ENCODE results near the gene ZNF207.
A peak's percentile ranks its signal among the peaks of the same experiment; 100 is the strongest.
"Not testable (repeated sequence)": the region's sequence is repeated elsewhere in the genome, so short reads cannot be mapped to it uniquely, and the experiment has no call there.

The ZNF207 gene

GRCh38 chr17:32349503-32349853, 479 bp upstream of the ZNF207 start:
- H3K4me1 ChIP-seq (ENCODE audit: insufficient read depth, insufficient read length): peaks cover 3% of the 10 kb centered on the region
- H3K36me3 ChIP-seq (ENCODE audit: insufficient read depth, insufficient read length, low read length): peaks cover 27% of the 10 kb centered on the region
- H3K4me3 ChIP-seq (ENCODE audit: insufficient read length, low read depth): peak overlapping the region; percentile 89
- H3K9ac ChIP-seq (ENCODE audit: insufficient read length, low read depth): peak overlapping the region; percentile 92
- no peak for DNase-seq (ENCODE audit: low read depth, low spot score)
- H3K9me3 ChIP-seq (ENCODE audit: insufficient read depth, low read length): no peaks in the 10 kb centered on the region
- TF ChIP-seq ZNF274 (IDR thresholded peaks at IDR 0.05; ENCODE audit: low read depth, low read length) (no peak), YY1 (IDR thresholded peaks at IDR 0.05; ENCODE audit: insufficient read depth, insufficient read length) (no peak), SUZ12 (IDR thresholded peaks at IDR 0.05; ENCODE audit: extremely low read depth, insufficient read depth, insufficient read length) (no peak)
- H3K27me3 ChIP-seq (ENCODE audit: insufficient read depth, insufficient read length): no peaks in the 10 kb centered on the region

- DNase-seq (ENCODE audit: low read depth, low spot score): no peak
- H3K4me3 ChIP-seq (ENCODE audit: insufficient read length, low read depth): peak overlapping the region; percentile 89
- no peaks in the 10 kb centered on the region for H3K9me3 ChIP-seq (ENCODE audit: insufficient read depth, low read length)
- peaks cover 3% of the 10 kb centered on the region for H3K4me1 ChIP-seq (ENCODE audit: insufficient read depth, insufficient read length)
- H3K27me3 ChIP-seq (ENCODE audit: insufficient read depth, insufficient read length): no peaks in the 10 kb centered on the region
- H3K36me3 ChIP-seq (ENCODE audit: insufficient read depth, insufficient read length, low read length): peaks cover 40% of the 10 kb centered on the region
- H3K9ac ChIP-seq (ENCODE audit: insufficient read length, low read depth): peak overlapping the region; percentile 92
- TF ChIP-seq SUZ12 (IDR thresholded peaks at IDR 0.05; ENCODE audit: extremely low read depth, insufficient read depth, insufficient read length) (no peak), ZNF274 (IDR thresholded peaks at IDR 0.05; ENCODE audit: low read depth, low read length) (no peak), YY1 (IDR thresholded peaks at IDR 0.05; ENCODE audit: insufficient read depth, insufficient read length) (no peak)
Observed at GRCh38 chr17:32350666-32351418, 885 bp downstream of the ZNF207 start.

- peaks cover 56% of the 10 kb centered on the region for H3K36me3 ChIP-seq (ENCODE audit: insufficient read depth, insufficient read length, low read length)
- H3K27me3 ChIP-seq (ENCODE audit: insufficient read depth, insufficient read length); DNase-seq (ENCODE audit: low read depth, low spot score); H3K9me3 ChIP-seq (ENCODE audit: insufficient read depth, low read length); H3K4me1 ChIP-seq (ENCODE audit: insufficient read depth, insufficient read length); H3K4me3 ChIP-seq (ENCODE audit: insufficient read length, low read depth): not testable (repeated sequence)
- peak overlapping the region; percentile 21 for H3K9ac ChIP-seq (ENCODE audit: insufficient read length, low read depth)
Observed at GRCh38 chr17:32352734-32353133, 2.8 kb downstream of the ZNF207 start.

- no peak for DNase-seq (ENCODE audit: low read depth, low spot score)
- Histone ChIP-seq H3K4me3 (ENCODE audit: insufficient read length, low read depth) (no peak overlapping the region), H3K36me3 (ENCODE audit: insufficient read depth, insufficient read length, low read length) (peaks cover 86% of the 10 kb centered on the region), H3K4me1 (ENCODE audit: insufficient read depth, insufficient read length) (peaks cover 3% of the 10 kb centered on the region), H3K9me3 (ENCODE audit: insufficient read depth, low read length) (no peaks in the 10 kb centered on the region), H3K27me3 (ENCODE audit: insufficient read depth, insufficient read length) (no peaks in the 10 kb centered on the region), H3K9ac (ENCODE audit: insufficient read length, low read depth) (no peak overlapping the region)
- TF ChIP-seq YY1 (IDR thresholded peaks at IDR 0.05; ENCODE audit: insufficient read depth, insufficient read length) (no peak), ZNF274 (IDR thresholded peaks at IDR 0.05; ENCODE audit: low read depth, low read length) (no peak), SUZ12 (IDR thresholded peaks at IDR 0.05; ENCODE audit: extremely low read depth, insufficient read depth, insufficient read length) (no peak)
Observed at GRCh38 chr17:32355649-32356377, 5.9 kb downstream of the ZNF207 start.

GRCh38 chr17:32356378-32356743, 6.4 kb downstream of the ZNF207 start:
- H3K4me1 ChIP-seq (ENCODE audit: insufficient read depth, insufficient read length): peaks cover 3% of the 10 kb centered on the region
- H3K4me3 ChIP-seq (ENCODE audit: insufficient read length, low read depth): no peak overlapping the region
- no peak for DNase-seq (ENCODE audit: low read depth, low spot score)
- no peak for TF ChIP-seq YY1 (IDR thresholded peaks at IDR 0.05; ENCODE audit: insufficient read depth, insufficient read length)
- no peak for TF ChIP-seq SUZ12 (IDR thresholded peaks at IDR 0.05; ENCODE audit: extremely low read depth, insufficient read depth, insufficient read length)
- TF ChIP-seq ZNF274 (IDR thresholded peaks at IDR 0.05; ENCODE audit: low read depth, low read length): no peak
- no peaks in the 10 kb centered on the region for H3K9me3 ChIP-seq (ENCODE audit: insufficient read depth, low read length)
- H3K36me3 ChIP-seq (ENCODE audit: insufficient read depth, insufficient read length, low read length): peaks cover 91% of the 10 kb centered on the region
- H3K9ac ChIP-seq (ENCODE audit: insufficient read length, low read depth): no peak overlapping the region
- no peaks in the 10 kb centered on the region for H3K27me3 ChIP-seq (ENCODE audit: insufficient read depth, insufficient read length)

GRCh38 chr17:32356750-32357149, 6.8 kb downstream of the ZNF207 start:
- Histone ChIP-seq H3K36me3 (ENCODE audit: insufficient read depth, insufficient read length, low read length) (peaks cover 91% of the 10 kb centered on the region), H3K4me1 (ENCODE audit: insufficient read depth, insufficient read length) (peaks cover 3% of the 10 kb centered on the region), H3K9me3 (ENCODE audit: insufficient read depth, low read length) (no peaks in the 10 kb centered on the region), H3K4me3 (ENCODE audit: insufficient read length, low read depth) (no peak overlapping the region), H3K27me3 (ENCODE audit: insufficient read depth, insufficient read length) (no peaks in the 10 kb centered on the region), H3K9ac (ENCODE audit: insufficient read length, low read depth) (no peak overlapping the region)
- no peak for DNase-seq (ENCODE audit: low read depth, low spot score)
- no peak for TF ChIP-seq ZNF274 (IDR thresholded peaks at IDR 0.05; ENCODE audit: low read depth, low read length)
- no peak for TF ChIP-seq SUZ12 (IDR thresholded peaks at IDR 0.05; ENCODE audit: extremely low read depth, insufficient read depth, insufficient read length)
- no peak for TF ChIP-seq YY1 (IDR thresholded peaks at IDR 0.05; ENCODE audit: insufficient read depth, insufficient read length)

GRCh38 chr17:32357615-32358014, 7.7 kb downstream of the ZNF207 start:
- H3K9ac ChIP-seq (ENCODE audit: insufficient read length, low read depth): no peak overlapping the region
- H3K4me1 ChIP-seq (ENCODE audit: insufficient read depth, insufficient read length): peaks cover 3% of the 10 kb centered on the region
- H3K36me3 ChIP-seq (ENCODE audit: insufficient read depth, insufficient read length, low read length): peaks cover 92% of the 10 kb centered on the region
- H3K4me3 ChIP-seq (ENCODE audit: insufficient read length, low read depth): no peak overlapping the region
- DNase-seq (ENCODE audit: low read depth, low spot score): no peak
- no peaks in the 10 kb centered on the region for H3K27me3 ChIP-seq (ENCODE audit: insufficient read depth, insufficient read length)
- H3K9me3 ChIP-seq (ENCODE audit: insufficient read depth, low read length): no peaks in the 10 kb centered on the region
- no peak for TF ChIP-seq ZNF274 (IDR thresholded peaks at IDR 0.05; ENCODE audit: low read depth, low read length)
- TF ChIP-seq SUZ12 (IDR thresholded peaks at IDR 0.05; ENCODE audit: extremely low read depth, insufficient read depth, insufficient read length): no peak
- TF ChIP-seq YY1 (IDR thresholded peaks at IDR 0.05; ENCODE audit: insufficient read depth, insufficient read length): no peak
